Renal cortex interstitium (tissue), 11 donors: ENCODE results near the gene FANCI. TPM values are rescaled to one million over a fixed set of nuclear protein-coding genes. Genes with fewer than 3 reads are reported as not detected.
"Not testable (repeated sequence)": the region's sequence is repeated elsewhere in the genome, so short reads cannot be mapped to it uniquely, and the experiment has no call there.

ENCODE experiments used
- DNase-seq, 11 donors: peaks; one replicate each; pipeline ENCODE4 v3.0.0-alpha.2; 2013; ENCODE audit warnings: low read depth in 9 of 11, low spot score in 4 of 11; ENCODE audit errors: extremely low read depth in 1 of 11
- polyA plus RNA-seq, 3 donors: library from polyadenylated mRNA; unstranded; fragments of 120-200 nt; gene quantifications; one replicate each; pipeline ENCODE4 v1.2.1, GENCODE V29; 2013; ENCODE audit not compliant: insufficient read length in 3 of 3

The FANCI gene
- polyA plus RNA-seq, 3 donors: 31.3 to 39.8 (median 36.9) TPM

DNA sequence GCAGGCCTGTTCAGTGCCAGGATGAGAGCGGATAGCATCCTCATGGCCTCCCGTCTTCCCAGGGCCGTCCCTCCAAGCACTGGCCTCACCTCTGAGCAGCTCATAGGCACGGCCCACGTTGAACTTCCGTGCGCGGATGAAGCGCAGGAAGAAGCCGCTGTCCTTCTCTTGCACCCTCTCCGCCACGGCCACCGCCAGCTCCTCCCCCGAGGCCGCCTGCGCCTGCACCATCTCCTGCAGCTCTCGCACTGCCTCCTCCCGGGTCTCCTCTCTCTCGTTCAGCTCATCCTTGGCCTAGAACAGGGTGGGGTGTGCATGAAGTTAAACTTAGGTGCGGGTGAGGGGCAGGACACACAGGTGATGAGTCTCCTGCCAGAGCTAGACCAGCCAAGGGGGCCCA, 26.7 kb upstream of the FANCI start:
- DNase-seq: no peak

DNA sequence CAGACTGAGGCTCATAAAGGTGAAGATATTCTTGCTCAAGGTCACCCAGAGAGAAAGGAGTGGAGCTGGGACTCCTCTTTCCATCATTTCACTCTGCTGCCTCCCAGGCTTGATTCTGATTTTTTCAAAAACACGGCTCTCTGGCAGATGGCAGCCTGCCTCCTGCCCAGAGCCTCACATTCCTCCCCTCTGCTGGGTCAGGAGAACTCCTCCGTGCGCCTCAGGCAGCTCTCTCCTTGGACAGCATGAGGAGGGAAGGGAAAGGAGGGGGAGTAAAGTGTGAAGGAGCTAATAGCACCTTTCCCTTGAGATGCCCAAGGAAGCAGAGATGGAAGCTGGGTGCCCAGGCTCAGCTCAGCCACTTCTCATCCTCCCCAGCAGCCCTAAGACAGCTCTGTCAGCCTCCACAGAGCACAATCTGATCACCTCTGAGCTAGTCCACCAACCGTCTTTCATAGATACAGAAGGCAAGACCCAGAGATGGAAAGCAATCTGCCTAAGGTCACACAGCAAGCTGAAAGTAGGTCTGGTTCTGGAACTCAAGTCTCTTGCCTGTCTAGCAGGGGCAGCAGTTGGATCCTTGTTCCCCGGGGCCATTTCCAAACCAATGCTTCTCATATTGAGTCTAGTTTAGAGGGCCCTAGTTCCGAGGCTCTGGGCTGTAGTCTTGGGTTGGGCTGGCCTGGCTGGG, 25.9 kb upstream of the FANCI start:
- DNase-seq: no peak

DNA sequence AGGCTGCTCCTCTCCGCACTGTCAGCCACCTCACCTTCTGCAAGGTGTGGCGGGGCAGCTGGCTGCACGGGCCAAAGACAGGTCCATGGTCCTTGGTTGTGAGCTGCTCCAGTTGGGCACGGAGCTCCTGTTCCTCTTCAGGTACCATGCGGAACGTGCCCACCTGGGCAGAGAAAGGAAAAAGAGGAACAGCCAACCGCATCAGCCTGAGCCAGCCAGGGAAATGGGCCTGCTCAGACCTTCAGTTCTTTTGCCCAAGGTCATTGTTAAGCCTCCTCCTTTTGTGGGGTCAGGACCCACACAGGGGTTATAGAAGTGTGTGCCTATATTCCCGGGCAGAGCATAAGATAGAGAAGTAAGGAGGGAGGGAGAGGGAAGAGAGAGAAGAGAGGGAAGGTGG, 25.2 kb upstream of the FANCI start:
- no peak for DNase-seq

DNA sequence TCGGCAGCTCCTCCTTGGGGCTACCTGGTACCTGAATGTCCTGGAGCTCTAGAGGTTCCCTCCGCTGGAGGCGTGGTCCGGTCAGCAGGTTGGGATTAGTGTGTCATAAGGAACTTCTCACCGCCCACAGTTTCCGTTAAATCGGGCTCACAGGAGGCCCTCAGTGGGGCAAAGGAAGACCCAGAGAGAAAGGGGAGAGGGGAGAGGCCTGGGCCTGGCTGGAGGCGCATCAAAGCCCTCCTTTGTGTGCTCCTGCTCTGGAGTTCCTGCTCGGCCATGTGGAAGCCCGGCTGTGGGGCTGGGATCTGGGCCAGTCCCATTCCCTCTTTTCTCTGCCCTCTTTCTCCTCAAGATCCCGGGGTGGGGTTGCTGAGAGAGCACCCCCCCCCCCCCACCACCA, 22.2 kb upstream of the FANCI start, which contains the start of gene RLBP1:
TSS of gene RLBP1 (minus strand) at position 37 of the 400 bp plus-strand sequence. CDS start 2,604 bp downstream, outside the sequence.
- no peak for DNase-seq

DNA sequence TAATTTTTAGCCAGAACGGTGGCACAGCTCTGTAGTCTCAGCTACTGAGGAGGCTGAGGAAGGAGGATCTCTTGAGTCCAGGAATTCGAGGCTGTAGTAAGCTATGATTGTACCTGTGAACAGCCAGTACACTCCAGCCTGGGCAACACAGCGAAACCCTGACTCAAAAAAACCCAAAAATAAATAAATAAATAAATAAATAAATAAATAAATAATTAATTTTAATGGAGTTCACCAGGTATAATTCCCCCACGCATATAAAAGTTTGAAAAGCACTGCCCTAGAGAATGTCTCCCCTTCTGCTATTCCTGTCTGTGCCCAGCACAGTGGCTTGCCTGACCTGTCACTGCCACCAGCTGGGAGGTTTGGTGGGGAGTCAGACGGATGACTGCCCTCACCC, 18.2 kb upstream of the FANCI start:
- DNase-seq: no peak

DNA sequence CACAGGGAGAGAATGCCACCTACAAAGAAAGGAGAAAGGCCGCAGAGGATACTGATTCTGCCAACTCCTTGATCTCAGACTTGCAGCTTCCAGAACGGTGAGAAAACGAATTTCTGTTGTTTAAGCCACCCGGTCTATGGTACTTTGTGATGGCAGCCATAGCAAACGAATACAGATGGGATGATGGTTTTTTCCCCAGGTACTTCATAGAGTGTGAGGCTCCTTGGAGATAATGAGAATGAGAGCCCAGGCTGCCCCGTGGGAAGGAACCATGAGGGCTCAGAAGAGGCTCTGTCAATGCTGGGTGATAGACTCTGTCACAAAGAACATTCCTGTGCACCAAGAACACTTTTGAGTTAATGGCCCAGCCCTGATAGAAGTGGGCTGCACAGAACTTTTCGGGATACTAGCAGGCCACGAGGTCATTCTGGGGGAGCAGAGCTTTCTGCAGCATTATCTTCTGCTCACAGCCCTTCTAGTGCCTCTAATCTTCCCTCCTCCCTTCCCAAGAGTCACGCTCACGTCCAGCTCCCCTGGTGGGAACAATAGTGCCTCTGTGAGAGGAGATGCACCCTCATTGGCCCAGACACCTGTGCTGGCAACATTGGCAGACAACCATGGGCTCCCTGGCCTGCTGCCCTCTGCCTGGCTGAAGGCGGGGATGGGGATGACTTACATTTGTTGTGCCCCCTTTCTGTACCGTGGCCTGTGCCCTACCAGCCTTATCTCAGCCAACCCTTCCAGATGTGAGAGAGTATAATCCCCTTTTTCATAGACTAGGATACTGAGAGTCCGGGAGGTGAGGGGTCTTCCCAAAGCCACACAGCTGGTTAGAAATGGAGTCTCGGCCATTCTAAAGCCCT, 17.2 kb upstream of the FANCI start:
- DNase-seq: no peak

DNA sequence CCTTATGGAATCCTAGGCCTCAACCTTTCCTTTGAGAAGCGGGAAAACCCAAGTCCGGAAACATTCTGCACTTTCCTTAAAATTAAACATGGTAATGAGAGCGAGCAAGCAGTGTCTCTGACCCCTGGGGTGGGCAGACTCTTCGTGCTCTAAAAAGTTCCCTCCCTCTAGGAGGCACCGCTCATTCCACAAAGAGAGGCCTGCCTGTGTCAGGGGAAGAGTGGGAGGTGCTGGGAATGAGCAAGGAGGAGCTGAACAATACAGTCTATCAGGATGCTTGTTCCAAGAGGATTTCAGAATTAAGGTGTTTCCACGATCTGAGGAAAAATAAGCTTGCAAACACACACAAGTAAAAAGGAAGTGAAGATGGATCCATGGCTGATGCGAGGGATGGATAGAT, 16.4 kb upstream of the FANCI start:
- DNase-seq: no peak

DNA sequence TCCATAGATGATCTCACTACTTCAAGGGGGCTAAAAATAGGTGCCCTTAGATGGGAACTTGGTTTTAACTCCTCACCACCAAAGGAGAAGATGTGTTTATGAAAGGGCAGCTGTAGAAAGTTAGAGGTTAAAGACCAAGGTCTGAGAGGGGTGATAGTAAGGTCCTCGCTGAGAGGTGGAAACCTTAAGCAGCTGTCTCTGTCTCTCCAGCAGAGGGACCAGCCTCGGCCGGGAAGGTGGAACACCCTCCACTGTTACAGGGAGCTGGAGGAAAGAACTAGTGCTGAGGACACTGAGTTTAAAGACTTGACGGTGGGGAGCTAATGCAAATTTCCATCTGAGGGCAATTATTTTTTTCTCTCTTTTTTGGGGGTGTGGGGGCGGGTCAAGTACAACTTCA, 13.5 kb upstream of the FANCI start:
- no peak for DNase-seq

DNA sequence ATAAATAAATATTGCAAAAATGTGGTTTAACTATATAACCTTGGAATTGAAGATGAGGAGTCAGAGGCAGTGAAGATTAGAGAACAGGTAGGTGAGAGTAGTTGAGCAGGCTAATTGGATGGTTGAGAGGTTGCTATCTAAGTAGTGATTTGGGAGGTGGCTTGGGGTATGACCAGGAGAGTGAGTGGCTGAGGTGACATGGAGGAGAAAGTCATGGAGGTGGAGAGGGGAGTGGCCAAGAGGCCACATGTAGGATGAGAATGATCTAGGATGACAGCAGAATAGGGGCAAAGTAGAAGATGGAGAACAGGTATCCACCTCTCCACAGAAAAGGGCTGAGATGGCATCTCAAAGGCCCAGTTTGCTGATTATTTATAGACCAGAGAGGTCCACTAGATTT, 11.9 kb upstream of the FANCI start:
- DNase-seq: no peak

DNA sequence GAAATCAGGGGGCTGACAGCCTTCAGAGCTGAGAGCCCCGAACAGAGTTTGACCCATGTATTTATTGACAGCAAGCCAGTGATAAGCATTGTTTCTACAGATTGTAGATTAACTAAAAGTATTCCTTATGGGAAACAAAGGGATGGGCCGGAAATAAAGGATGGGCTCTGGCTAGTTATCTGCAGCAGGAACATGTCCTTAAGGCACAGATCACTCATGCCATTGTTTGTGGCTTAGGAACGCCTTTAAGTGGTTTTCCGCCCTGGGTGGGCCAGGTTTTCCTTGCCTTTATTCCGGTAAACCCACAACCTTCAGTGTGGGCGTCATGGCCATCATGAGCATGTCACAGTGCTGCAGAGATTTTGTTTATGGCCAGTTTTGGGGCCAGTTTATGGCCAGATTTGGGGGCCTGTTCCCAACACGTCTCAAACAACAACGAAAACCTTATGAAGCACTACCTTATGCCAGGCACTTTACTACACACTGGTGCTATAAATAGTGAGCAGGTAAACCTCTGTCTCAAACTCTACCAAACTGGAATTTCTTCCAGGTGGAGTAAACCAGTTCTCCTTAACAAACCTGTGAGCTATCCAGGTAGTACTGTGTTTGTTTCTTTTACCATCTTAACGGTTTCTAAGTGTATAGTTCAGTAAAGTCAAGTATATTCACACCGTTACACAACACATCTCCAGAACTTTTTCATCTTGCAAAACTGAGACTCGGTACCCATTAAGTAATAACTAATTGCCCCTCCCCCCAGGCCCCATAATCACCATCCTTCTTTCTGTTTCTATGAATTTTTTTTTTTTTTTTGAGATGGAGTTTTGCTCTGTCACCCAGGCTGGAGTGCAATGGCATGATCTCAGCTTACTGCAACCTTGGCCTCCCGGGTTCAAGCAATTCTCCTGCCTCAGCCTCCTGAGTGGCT, 3.6 kb upstream of the FANCI start:
- not testable (repeated sequence) for DNase-seq

DNA sequence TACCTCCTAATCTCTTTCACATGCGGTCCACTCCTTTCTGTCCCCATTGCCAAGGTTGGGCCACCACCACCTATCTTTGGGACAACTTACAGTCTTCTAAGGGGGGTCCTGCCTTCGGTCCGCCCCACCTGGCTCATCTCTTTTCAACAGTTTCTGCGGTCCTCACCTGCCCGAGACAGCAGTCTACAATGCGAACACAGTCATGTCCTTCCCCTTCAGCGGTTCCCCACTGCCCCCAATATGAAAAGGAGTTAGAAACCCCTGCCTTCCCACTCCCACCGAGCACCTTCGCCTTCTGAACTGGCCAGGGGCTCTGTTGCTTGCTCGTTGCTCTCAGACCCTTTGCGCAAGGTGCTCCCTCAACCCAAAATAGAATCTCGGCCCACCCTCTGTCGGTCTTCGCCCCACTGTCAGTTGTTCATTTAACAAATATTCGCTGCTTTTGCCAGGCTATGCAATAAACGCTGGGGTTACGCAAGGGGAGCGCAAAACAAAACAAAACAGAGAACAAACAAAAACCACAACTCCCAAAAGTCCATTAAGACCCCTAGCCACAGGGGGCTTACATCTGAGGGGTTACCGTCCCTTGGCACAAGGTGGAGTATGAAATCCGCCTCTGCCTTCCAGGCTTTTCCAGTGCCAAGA, 611 bp upstream of the FANCI start:
- peak in 1 of 11 donors; percentile 10 for DNase-seq

DNA sequence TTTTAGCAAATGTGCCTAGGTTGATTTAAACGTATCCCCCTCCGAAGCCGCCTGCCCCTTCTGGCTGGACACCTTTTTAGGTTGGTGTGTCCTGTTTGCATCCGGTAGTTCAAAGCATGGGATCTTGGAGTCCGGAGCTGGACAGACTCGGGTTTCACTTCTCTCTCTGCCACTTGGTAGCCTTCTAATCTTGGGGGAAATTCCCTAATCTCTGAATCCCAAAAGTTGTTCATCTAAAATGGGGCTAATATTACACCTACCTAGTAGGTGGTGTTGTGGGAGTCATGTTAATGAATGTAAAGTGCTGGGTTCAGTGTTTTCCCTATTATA, 760 bp downstream of the FANCI start:
- DNase-seq: peak in 2 of 11 donors; percentile 1 to 13

DNA sequence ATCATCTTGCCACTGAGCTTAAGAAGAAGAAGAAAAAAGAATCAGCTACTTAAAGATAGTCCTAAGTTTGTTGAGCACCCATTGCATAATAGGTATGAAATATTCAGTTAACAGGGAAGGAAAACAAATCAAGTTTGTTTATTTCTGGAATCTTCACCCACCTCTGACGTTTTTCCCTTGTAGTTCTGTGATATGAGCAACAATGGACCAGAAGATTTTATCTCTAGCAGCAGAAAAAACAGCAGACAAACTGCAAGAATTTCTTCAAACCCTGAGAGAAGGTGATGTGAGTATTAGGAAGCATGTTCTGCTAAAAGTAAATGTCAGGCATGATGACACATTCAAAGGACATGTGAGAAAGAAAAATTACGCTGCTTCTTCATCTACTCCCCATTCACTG, 3.7 kb downstream of the FANCI start:
- DNase-seq: no peak

DNA sequence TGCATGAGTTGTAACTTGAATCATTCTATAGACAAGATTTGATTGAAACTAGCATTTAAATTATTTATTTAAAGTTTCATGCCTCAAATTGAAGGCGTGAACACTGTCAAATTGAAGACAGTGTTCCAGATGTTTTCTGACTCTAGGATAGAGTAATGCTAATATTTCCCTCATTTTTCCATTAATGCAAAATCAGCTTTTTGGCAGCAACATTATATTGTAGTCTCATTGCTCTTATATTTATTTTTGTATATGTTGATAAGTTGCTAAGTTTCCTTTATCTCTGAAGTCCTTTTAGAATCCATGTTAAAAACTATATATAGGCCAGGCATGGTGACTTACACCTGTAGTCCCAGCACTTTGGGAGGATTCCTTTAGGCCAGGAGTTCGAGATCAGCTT, 4.8 kb downstream of the FANCI start:
- no peak for DNase-seq

DNA sequence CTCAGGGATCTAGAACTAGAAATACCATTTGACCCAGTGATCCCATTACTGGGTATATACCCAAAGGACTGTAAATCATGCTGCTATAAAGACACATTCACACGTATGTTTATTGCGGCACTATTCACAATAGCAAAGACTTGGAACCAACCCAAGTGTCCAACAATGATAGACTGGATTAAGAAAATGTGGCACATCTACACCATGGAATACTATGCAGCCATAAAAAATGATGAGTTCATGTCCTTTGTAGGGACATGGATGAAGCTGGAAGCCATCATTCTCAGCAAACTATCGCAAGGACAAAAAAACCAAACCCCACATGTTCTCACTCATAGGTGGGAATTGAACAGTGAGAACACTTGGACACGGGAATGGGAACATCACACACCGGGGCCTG, 6.4 kb downstream of the FANCI start:
- DNase-seq: not testable (repeated sequence)

DNA sequence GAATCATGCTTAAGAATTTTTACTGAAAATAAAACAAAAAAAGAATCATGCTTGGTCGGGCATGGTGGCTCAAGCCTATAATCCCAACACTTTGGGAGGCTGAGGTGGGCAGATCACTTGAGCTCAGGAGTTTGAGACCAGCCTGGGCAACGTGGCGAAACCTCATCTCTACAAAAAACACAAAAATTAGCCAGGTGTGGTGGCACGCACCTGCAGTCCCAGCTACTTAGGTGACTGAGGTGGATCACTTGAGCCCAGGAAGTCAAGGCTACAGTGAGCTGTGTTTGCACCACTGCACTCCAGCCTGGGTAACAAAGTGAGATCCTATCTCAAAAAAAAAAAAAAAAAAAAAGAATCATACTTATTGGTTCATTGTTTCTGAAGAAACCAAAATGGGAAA, 33.5 kb downstream of the FANCI start:
- not testable (repeated sequence) for DNase-seq

DNA sequence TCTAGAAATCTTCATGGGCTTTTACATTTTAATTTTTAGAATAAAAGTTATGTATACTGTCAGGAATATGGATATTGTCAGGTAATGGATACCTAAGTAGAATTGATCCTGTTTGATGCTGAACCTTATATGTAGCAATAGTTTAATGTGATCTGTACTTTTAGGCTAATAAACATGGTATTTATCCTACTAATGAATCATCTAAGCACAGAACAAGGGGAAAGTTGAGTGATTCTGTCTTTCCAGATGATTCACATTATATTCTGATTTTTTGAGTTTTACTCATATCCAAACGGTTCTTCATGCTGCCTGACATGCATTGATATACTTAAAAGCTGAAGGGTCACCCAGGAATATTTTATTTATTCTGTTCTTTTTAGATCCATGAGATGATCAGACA, 34.5 kb downstream of the FANCI start:
- DNase-seq: no peak

DNA sequence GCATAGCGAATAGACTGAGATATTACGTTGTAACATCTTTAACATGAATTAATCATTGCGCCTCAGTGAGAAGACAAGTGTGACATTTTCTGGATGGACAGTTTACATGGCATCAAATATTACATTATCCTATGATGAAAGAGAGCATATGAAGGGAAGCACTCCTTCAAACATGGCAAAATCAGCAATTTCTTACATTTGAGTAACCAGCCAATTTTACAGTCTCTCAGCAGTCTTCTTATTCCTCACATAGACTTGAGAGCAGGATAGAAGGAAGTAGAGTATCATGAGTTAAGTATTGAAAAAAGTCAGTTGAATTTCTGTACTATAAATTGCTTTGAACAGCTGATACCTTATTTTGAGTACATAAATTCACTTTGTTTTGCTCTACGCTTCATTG, 38.9 kb downstream of the FANCI start:
- no peak for DNase-seq

DNA sequence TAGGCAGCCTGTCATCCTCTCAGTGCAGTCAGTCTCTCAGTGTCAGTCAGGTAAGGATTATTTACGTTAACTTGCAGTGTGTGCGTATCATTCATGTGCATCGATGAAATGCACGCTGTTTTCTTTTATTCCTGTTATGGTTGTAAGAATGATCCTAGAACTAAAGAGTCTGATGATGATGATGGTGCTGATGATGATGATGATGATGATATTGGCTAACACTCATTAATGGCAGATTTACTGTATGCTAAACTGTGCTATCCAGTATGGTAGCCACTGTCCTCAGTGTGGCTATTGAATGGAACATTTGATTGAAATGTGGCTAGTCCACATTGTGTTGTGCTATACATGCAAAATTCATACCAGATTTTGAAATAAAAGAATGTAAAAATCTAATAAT, 39.4 kb downstream of the FANCI start:
- DNase-seq: no peak
